ENCODE data around the gene ARHGEF7. TPM values are rescaled to one million over a fixed set of nuclear protein-coding genes. Genes with fewer than 3 reads are reported as not detected.

Gene ARHGEF7
- total RNA-seq, 2 donors from 2014 or later = 55.1 to 64.4 TPM

GRCh38 chr13:111174377-111175114 is 59.4 kb downstream of the ARHGEF7 start:
- DNase-seq = no peak
- H3K27ac Mint-ChIP-seq = no peak overlapping the region

GRCh38 chr13:111175372-111175771 is 60.3 kb downstream of the ARHGEF7 start:
- no peak overlapping the region for H3K27ac Mint-ChIP-seq
- DNase-seq (no peak), ATAC-seq (replicated peaks in 1 of 2) (no peak)
- peaks cover 17 to 24% of the 10 kb centered on the region in 2 donors for H3K36me3 Mint-ChIP-seq (ENCODE audit: insufficient read depth in 2 of 2)
- peaks cover 77% of the 10 kb centered on the region for H3K4me1 Mint-ChIP-seq (ENCODE audit: low read depth)
- H3K27me3 Mint-ChIP-seq (ENCODE audit: low read depth) = no peaks in the 10 kb centered on the region
- peaks cover 6 to 7% of the 10 kb centered on the region in 2 donors for H3K9me3 Mint-ChIP-seq
- H3K4me3 Mint-ChIP-seq = peak overlapping the region in 1 of 2 donors; percentile 15

More at GRCh38 chr13:111174377-111175114, 59.4 kb downstream of the ARHGEF7 start:
- Mint-ChIP-seq H3K4me3 (peak overlapping the region in 1 of 2 donors; percentile 0), H3K4me1 (ENCODE audit: low read depth) (peaks cover 70% of the 10 kb centered on the region), H3K36me3 (ENCODE audit: insufficient read depth in 2 of 2) (peaks cover 15 to 27% of the 10 kb centered on the region in 2 donors), H3K27me3 (ENCODE audit: low read depth) (no peaks in the 10 kb centered on the region), H3K9me3 (peaks cover 6 to 7% of the 10 kb centered on the region in 2 donors)
- no peak for ATAC-seq (replicated peaks in 1 of 2)

- peak overlapping the region; percentile 23 for H3K27ac Mint-ChIP-seq
- H3K4me1 Mint-ChIP-seq (ENCODE audit: low read depth) = peaks cover 76% of the 10 kb centered on the region
- H3K36me3 Mint-ChIP-seq (ENCODE audit: insufficient read depth in 2 of 2) = peaks cover 18 to 24% of the 10 kb centered on the region in 2 donors
- no peak overlapping the region for H3K4me3 Mint-ChIP-seq
- ATAC-seq (replicated peaks in 1 of 2) = no peak
- peaks cover 6 to 7% of the 10 kb centered on the region in 2 donors for H3K9me3 Mint-ChIP-seq
- DNase-seq = no peak
- H3K27me3 Mint-ChIP-seq (ENCODE audit: low read depth) = no peaks in the 10 kb centered on the region
Measured at GRCh38 chr13:111175935-111176334, 60.8 kb downstream of the ARHGEF7 start.

GRCh38 chr13:111176421-111176820 is 61.3 kb downstream of the ARHGEF7 start:
- Mint-ChIP-seq H3K4me3 (no peak overlapping the region), H3K36me3 (ENCODE audit: insufficient read depth in 2 of 2) (peaks cover 18 to 28% of the 10 kb centered on the region in 2 donors), H3K27ac (no peak overlapping the region)

GRCh38 chr13:111177081-111177711 is 62.1 kb downstream of the ARHGEF7 start:
- peak overlapping the region; percentile 48 to 70 for H3K4me3 Mint-ChIP-seq
- ATAC-seq (replicated peaks in 1 of 2) (peak; percentile 79 to 86), DNase-seq (peak; percentile 39 to 50)
- H3K36me3 Mint-ChIP-seq (ENCODE audit: insufficient read depth in 2 of 2) = peaks cover 18 to 30% of the 10 kb centered on the region in 2 donors
- peak overlapping the region; percentile 88 for H3K27ac Mint-ChIP-seq
- no peaks in the 10 kb centered on the region for H3K27me3 Mint-ChIP-seq (ENCODE audit: low read depth)
- peaks cover 78% of the 10 kb centered on the region for H3K4me1 Mint-ChIP-seq (ENCODE audit: low read depth)
- peaks cover 6 to 7% of the 10 kb centered on the region in 2 donors for H3K9me3 Mint-ChIP-seq

More at GRCh38 chr13:111176421-111176820, 61.3 kb downstream of the ARHGEF7 start:
- Mint-ChIP-seq H3K4me1 (ENCODE audit: low read depth) (peaks cover 76% of the 10 kb centered on the region), H3K9me3 (peaks cover 6 to 7% of the 10 kb centered on the region in 2 donors), H3K27me3 (ENCODE audit: low read depth) (no peaks in the 10 kb centered on the region)
- DNase-seq (no peak), ATAC-seq (replicated peaks in 1 of 2) (no peak)

GRCh38 chr13:111177921-111178320 is 62.8 kb downstream of the ARHGEF7 start:
- peak overlapping the region; percentile 88 for H3K27ac Mint-ChIP-seq
- peak overlapping the region in 1 of 2 donors; percentile 48 for H3K4me3 Mint-ChIP-seq
- DNase-seq (no peak), ATAC-seq (replicated peaks in 1 of 2) (no peak)
- peaks cover 6 to 7% of the 10 kb centered on the region in 2 donors for H3K9me3 Mint-ChIP-seq
- peaks cover 18 to 31% of the 10 kb centered on the region in 2 donors for H3K36me3 Mint-ChIP-seq (ENCODE audit: insufficient read depth in 2 of 2)
- H3K27me3 Mint-ChIP-seq (ENCODE audit: low read depth) = no peaks in the 10 kb centered on the region
- H3K4me1 Mint-ChIP-seq (ENCODE audit: low read depth) = peaks cover 83% of the 10 kb centered on the region

- H3K36me3 Mint-ChIP-seq (ENCODE audit: insufficient read depth in 2 of 2) = peaks cover 18 to 33% of the 10 kb centered on the region in 2 donors
- no peak overlapping the region for H3K4me3 Mint-ChIP-seq
- peaks cover 6 to 7% of the 10 kb centered on the region in 2 donors for H3K9me3 Mint-ChIP-seq
- H3K27ac Mint-ChIP-seq = peak overlapping the region; percentile 88
- DNase-seq (no peak), ATAC-seq (replicated peaks in 1 of 2) (no peak)
- H3K4me1 Mint-ChIP-seq (ENCODE audit: low read depth) = peaks cover 87% of the 10 kb centered on the region
- H3K27me3 Mint-ChIP-seq (ENCODE audit: low read depth) = no peaks in the 10 kb centered on the region
Measured at GRCh38 chr13:111178402-111178801, 63.3 kb downstream of the ARHGEF7 start.

- H3K4me1 Mint-ChIP-seq (ENCODE audit: low read depth) = peaks cover 94% of the 10 kb centered on the region
- peaks cover 16 to 29% of the 10 kb centered on the region in 2 donors for H3K36me3 Mint-ChIP-seq (ENCODE audit: insufficient read depth in 2 of 2)
- peak overlapping the region; percentile 70 for H3K27ac Mint-ChIP-seq
- H3K27me3 Mint-ChIP-seq (ENCODE audit: low read depth) = no peaks in the 10 kb centered on the region
- H3K4me3 Mint-ChIP-seq = peak overlapping the region; percentile 33 to 54
- DNase-seq = no peak
- H3K9me3 Mint-ChIP-seq = peaks cover 4 to 5% of the 10 kb centered on the region in 2 donors
- ATAC-seq (replicated peaks in 1 of 2) = peak; percentile 20 to 38
Measured at GRCh38 chr13:111179908-111180760, 65.0 kb downstream of the ARHGEF7 start.

- Mint-ChIP-seq H3K27ac (no peak overlapping the region), H3K4me3 (no peak overlapping the region), H3K9me3 (no peaks in the 10 kb centered on the region), H3K4me1 (ENCODE audit: low read depth) (peaks cover 95% of the 10 kb centered on the region), H3K27me3 (ENCODE audit: low read depth) (no peaks in the 10 kb centered on the region), H3K36me3 (ENCODE audit: insufficient read depth in 2 of 2) (peaks cover 4 to 14% of the 10 kb centered on the region in 2 donors)
- no peak for DNase-seq
- ATAC-seq (replicated peaks in 1 of 2) = no peak
Measured at GRCh38 chr13:111181977-111182376, 66.9 kb downstream of the ARHGEF7 start.

GRCh38 chr13:111183087-111183645 is 68.1 kb downstream of the ARHGEF7 start:
- H3K36me3 Mint-ChIP-seq (ENCODE audit: insufficient read depth in 2 of 2) = peaks cover 4 to 11% of the 10 kb centered on the region in 2 donors
- peaks cover 95% of the 10 kb centered on the region for H3K4me1 Mint-ChIP-seq (ENCODE audit: low read depth)
- ATAC-seq (replicated peaks in 1 of 2) (no peak), DNase-seq (no peak)
- H3K4me3 Mint-ChIP-seq = peak overlapping the region; percentile 9 to 10
- H3K27ac Mint-ChIP-seq = no peak overlapping the region
- no peaks in the 10 kb centered on the region for H3K9me3 Mint-ChIP-seq
- no peaks in the 10 kb centered on the region for H3K27me3 Mint-ChIP-seq (ENCODE audit: low read depth)

GRCh38 chr13:111183959-111184358 is 68.8 kb downstream of the ARHGEF7 start:
- H3K4me3 Mint-ChIP-seq = peak overlapping the region; percentile 82 to 85
- peaks cover 4 to 8% of the 10 kb centered on the region in 2 donors for H3K36me3 Mint-ChIP-seq (ENCODE audit: insufficient read depth in 2 of 2)
- peaks cover 95% of the 10 kb centered on the region for H3K4me1 Mint-ChIP-seq (ENCODE audit: low read depth)
- H3K27me3 Mint-ChIP-seq (ENCODE audit: low read depth) = no peaks in the 10 kb centered on the region
- no peaks in the 10 kb centered on the region for H3K9me3 Mint-ChIP-seq
- peak in 1 of 2 donors; percentile 9 for ATAC-seq (replicated peaks in 1 of 2)
- peak overlapping the region; percentile 70 for H3K27ac Mint-ChIP-seq
- DNase-seq = no peak
